Fibroblast of lung (primary cell): Measurements from ENCODE around the gene SPATA31D4. TPM values are rescaled to one million over a fixed set of nuclear protein-coding genes. Genes with fewer than 3 reads are reported as not detected.

Source experiments
- DNase-seq, 2 donors: peaks; one replicate each; pipeline versions ENCODE4 v3.0.0 to v3.0.0-alpha.2; 2010; ENCODE audit warnings: low read depth in 2 of 2
- H2AFZ ChIP-seq: 2 replicates; pipeline ENCODE4 v1.5.1; 2012; ENCODE audit warnings: low read length, control low read depth, inconsistent platforms
- H3K27ac ChIP-seq: 2 replicates; pipeline ENCODE4 v1.5.1; 2011; ENCODE audit warnings: low read length, control low read depth; ENCODE audit not compliant: insufficient read depth
- H3K27me3 ChIP-seq: 2 replicates; pipeline ENCODE4 v1.5.1; 2011; ENCODE audit warnings: mild to moderate bottlenecking, low read length; ENCODE audit not compliant: control insufficient read depth, insufficient read depth
- H3K36me3 ChIP-seq: 2 replicates; pipeline ENCODE4 v1.5.1; 2011; ENCODE audit warnings: low read length; ENCODE audit not compliant: control insufficient read depth, insufficient read depth
- H3K4me1 ChIP-seq: 2 replicates; pipeline ENCODE4 v1.5.1; 2011; ENCODE audit warnings: low read length; ENCODE audit not compliant: control insufficient read depth, insufficient read depth; ENCODE audit errors: extremely low read depth
- H3K4me2 ChIP-seq: 2 replicates; pipeline ENCODE4 v1.5.1; 2011; ENCODE audit warnings: low read length, control low read depth; ENCODE audit not compliant: insufficient read depth; ENCODE audit errors: extremely low read depth
- H3K4me3 ChIP-seq, 4 experiments: fragments of 200-600 bp in 1 of 4; sonication (generic) in 1 of 4; replicated peaks in 1 of 4; 2 replicates each; pipeline ENCODE4 v1.5.1; 2011 to 2016; ENCODE audit warnings: low read length in 4 of 4, low read depth in 3 of 4, mild to moderate bottlenecking in 3 of 4, control low read depth in 2 of 4, inconsistent platforms in 1 of 4, mixed read lengths in 1 of 4; ENCODE audit not compliant: insufficient read depth in 1 of 4; ENCODE audit errors: control extremely low read depth in 1 of 4
- H3K79me2 ChIP-seq: 2 replicates; pipeline ENCODE4 v1.5.1; 2012; ENCODE audit warnings: mild to moderate bottlenecking, low read length, inconsistent platforms; ENCODE audit not compliant: control insufficient read depth, insufficient read depth
- H3K9ac ChIP-seq: 2 replicates; pipeline ENCODE4 v1.5.1; 2011; ENCODE audit warnings: mild to moderate bottlenecking, low read length, control low read depth; ENCODE audit not compliant: insufficient read depth
- H3K9me3 ChIP-seq: 2 replicates; pipeline ENCODE4 v1.5.1; 2012; ENCODE audit warnings: low read depth, low read length; ENCODE audit not compliant: control insufficient read depth, insufficient read depth
- H4K20me1 ChIP-seq: 2 replicates; pipeline ENCODE4 v1.5.1; 2011; ENCODE audit warnings: low read length; ENCODE audit not compliant: control insufficient read depth, insufficient read depth; ENCODE audit errors: extremely low read depth
- EZH2 ChIP-seq: IDR thresholded peaks from 2 replicates; pipeline ENCODE4 v1.5.1; 2012; ENCODE audit warnings: low read length, control low read depth, mild to moderate bottlenecking; ENCODE audit errors: missing control alignments
- polyA plus RNA-seq, 2 donors: library from polyadenylated mRNA; depleted of rRNA in 1 of 2; stranded (reverse) in 1 of 2; unstranded in 1 of 2; fragments of >200 nt; gene quantifications; 2 replicates each; pipeline ENCODE4 v1.2.1, GENCODE V29; 2011 to 2012; ENCODE audit warnings: missing spikeins in 1 of 2
- total RNA-seq: library from RNA; depleted of rRNA; stranded (reverse); fragments of >200 nt; gene quantifications from 2 replicates; pipeline ENCODE4 v1.2.1, GENCODE V29; 2014
- TF ChIP-seq, protein P1 (sequence below), 2 donors: IDR thresholded peaks in 1 of 2; conservative IDR thresholded peaks in 1 of 2; 1 replicate in 1 of 2; 2 replicates in 1 of 2; pipeline ENCODE4 v1.5.1; 2011 to 2012; ENCODE audit warnings: low read length in 2 of 2, control low read depth in 1 of 2, inconsistent platforms in 1 of 2, low read depth in 1 of 2, mild to moderate bottlenecking in 1 of 2

SPATA31D4 gene
- total and polyA plus RNA-seq, 2 donors (not counting 1 experiment from before 2014, with no cell fraction given), result not detected

DNA sequence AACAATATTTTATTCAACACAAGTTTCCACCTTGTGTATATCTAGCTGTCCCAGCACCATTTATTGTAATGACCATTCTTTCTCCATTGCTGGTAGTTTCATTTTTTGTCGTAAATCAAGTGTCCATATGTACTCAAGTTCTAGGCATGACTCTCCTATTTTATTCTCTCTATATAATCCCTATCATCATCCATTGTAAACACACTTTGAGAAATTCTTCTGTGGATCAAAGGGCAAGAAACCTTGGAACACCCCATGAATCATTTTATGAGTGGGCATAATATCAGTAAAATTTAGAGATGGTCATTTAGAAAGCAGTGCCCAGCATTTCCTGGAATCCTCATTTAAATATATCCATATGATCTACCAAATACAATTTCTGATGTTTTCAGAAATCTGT, 35.8 kb upstream of the SPATA31D4 start:
- Histone ChIP-seq H3K9ac (no peak overlapping the region), H4K20me1 (no peaks in the 10 kb centered on the region), H2AFZ (no peak overlapping the region), H3K27ac (no peak overlapping the region), H3K36me3 (no peaks in the 10 kb centered on the region), H3K9me3 (no peaks in the 10 kb centered on the region), H3K4me2 (no peak overlapping the region), H3K4me3 (no peak overlapping the region), H3K4me1 (no peaks in the 10 kb centered on the region), H3K27me3 (no peaks in the 10 kb centered on the region), H3K79me2 (no peaks in the 10 kb centered on the region)
- DNase-seq, result no peak
- TF ChIP-seq, protein P1, sequence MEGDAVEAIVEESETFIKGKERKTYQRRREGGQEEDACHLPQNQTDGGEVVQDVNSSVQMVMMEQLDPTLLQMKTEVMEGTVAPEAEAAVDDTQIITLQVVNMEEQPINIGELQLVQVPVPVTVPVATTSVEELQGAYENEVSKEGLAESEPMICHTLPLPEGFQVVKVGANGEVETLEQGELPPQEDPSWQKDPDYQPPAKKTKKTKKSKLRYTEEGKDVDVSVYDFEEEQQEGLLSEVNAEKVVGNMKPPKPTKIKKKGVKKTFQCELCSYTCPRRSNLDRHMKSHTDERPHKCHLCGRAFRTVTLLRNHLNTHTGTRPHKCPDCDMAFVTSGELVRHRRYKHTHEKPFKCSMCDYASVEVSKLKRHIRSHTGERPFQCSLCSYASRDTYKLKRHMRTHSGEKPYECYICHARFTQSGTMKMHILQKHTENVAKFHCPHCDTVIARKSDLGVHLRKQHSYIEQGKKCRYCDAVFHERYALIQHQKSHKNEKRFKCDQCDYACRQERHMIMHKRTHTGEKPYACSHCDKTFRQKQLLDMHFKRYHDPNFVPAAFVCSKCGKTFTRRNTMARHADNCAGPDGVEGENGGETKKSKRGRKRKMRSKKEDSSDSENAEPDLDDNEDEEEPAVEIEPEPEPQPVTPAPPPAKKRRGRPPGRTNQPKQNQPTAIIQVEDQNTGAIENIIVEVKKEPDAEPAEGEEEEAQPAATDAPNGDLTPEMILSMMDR (conservative IDR thresholded peaks at IDR 0.05 in 1 of 2, IDR thresholded peaks at IDR 0.05 in 1 of 2; ENCODE audit: low read depth in 1 of 2, low read length in 2 of 2), result no peak
- no peak for TF ChIP-seq EZH2

DNA sequence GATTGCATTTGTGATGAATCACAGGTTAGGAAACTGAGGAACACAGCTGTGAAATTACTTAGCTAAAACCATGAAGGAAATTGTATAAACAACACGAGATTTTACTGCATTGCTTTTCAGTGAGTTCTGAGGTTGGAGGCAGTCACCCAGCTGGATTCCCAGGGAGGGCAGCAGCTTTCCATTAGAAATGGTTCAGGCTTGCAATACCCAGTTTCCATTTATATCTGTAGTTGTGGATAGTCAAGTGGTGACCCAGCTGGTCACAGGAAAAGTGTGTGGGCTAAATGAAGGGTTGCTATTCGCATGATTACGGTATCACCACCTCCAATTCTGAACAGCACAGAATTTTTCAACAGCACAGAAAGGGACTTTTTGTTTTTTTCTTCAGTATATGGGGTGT, 34.3 kb upstream of the SPATA31D4 start:
- Histone ChIP-seq H3K4me3 (no peak overlapping the region), H3K4me2 (no peak overlapping the region), H3K27ac (no peak overlapping the region), H3K9me3 (no peaks in the 10 kb centered on the region), H3K79me2 (no peaks in the 10 kb centered on the region), H2AFZ (no peak overlapping the region), H3K4me1 (no peaks in the 10 kb centered on the region), H3K27me3 (no peaks in the 10 kb centered on the region), H3K9ac (no peak overlapping the region), H3K36me3 (no peaks in the 10 kb centered on the region), H4K20me1 (no peaks in the 10 kb centered on the region)
- DNase-seq, result peak in 1 of 2 donors; percentile 49
- TF ChIP-seq, protein P1 (conservative IDR thresholded peaks at IDR 0.05 in 1 of 2, IDR thresholded peaks at IDR 0.05 in 1 of 2; ENCODE audit: low read depth in 1 of 2, low read length in 2 of 2), result no peak
- TF ChIP-seq EZH2, result no peak

DNA sequence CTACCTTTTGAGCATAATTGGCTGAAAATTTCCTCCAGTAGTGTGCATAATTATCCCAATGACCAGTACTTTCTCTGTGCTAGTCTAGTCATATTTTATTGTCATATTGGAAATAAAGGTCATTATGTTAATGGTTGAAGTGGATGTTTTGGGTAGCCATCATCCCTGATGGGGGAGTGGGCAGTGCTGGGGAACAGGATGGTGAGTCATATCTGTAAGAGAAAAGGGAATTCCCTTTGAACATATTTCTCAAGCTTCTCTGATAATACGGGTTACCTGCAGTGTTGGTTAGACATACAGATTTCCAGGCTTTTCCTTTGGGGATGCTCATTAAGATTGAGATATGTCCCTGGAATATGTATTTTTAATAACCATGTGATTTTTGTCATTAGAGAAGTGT, 33.3 kb upstream of the SPATA31D4 start:
- no peaks in the 10 kb centered on the region for H4K20me1 ChIP-seq
- TF ChIP-seq, protein P1 (conservative IDR thresholded peaks at IDR 0.05 in 1 of 2, IDR thresholded peaks at IDR 0.05 in 1 of 2; ENCODE audit: low read depth in 1 of 2, low read length in 2 of 2), result no peak
- no peak for TF ChIP-seq EZH2
- no peaks in the 10 kb centered on the region for H3K4me1 ChIP-seq

More for the DNA sequence above, 33.3 kb upstream of the SPATA31D4 start:
- H3K4me2 ChIP-seq, result no peak overlapping the region
- H3K9me3 ChIP-seq, result no peaks in the 10 kb centered on the region
- DNase-seq, result peak in 1 of 2 donors; percentile 45
- no peaks in the 10 kb centered on the region for H3K27me3 ChIP-seq
- H3K79me2 ChIP-seq, result no peaks in the 10 kb centered on the region
- no peak overlapping the region for H3K4me3 ChIP-seq
- H2AFZ ChIP-seq, result no peak overlapping the region
- H3K27ac ChIP-seq, result no peak overlapping the region
- no peak overlapping the region for H3K9ac ChIP-seq
- no peaks in the 10 kb centered on the region for H3K36me3 ChIP-seq
